D341Med (cell line): Measurements from ENCODE around the gene SDK2.

ENCODE experiments used
- DNase-seq: peaks from one replicate; pipeline ENCODE4 v3.0.0; 2012; ENCODE audit warnings: low spot score

SDK2 gene

GRCh38 chr17:73533781-73534180 is 110.5 kb downstream of the SDK2 start:
- DNase-seq = no peak

GRCh38 chr17:73533127-73533526 is 111.1 kb downstream of the SDK2 start:
- no peak for DNase-seq

GRCh38 chr17:73532421-73532901 is 111.8 kb downstream of the SDK2 start:
- peak; percentile 76 for DNase-seq

- no peak for DNase-seq
Observed at GRCh38 chr17:73531158-73531557, 113.1 kb downstream of the SDK2 start.

GRCh38 chr17:73528679-73529078 is 115.6 kb downstream of the SDK2 start:
- no peak for DNase-seq

GRCh38 chr17:73526952-73527351 is 117.3 kb downstream of the SDK2 start:
- no peak for DNase-seq

GRCh38 chr17:73524941-73525679 is 119.1 kb downstream of the SDK2 start:
- DNase-seq = no peak

GRCh38 chr17:73522696-73523095 is 121.5 kb downstream of the SDK2 start:
- DNase-seq = no peak

- no peak for DNase-seq
Observed at GRCh38 chr17:73522107-73522506, 122.1 kb downstream of the SDK2 start.

- DNase-seq = no peak
Observed at GRCh38 chr17:73521376-73521775, 122.9 kb downstream of the SDK2 start.

GRCh38 chr17:73520369-73520761 is 123.9 kb downstream of the SDK2 start:
- DNase-seq = no peak

GRCh38 chr17:73519714-73520368 is 124.4 kb downstream of the SDK2 start:
- no peak for DNase-seq

GRCh38 chr17:73519011-73519410 is 125.2 kb downstream of the SDK2 start:
- DNase-seq = no peak

- DNase-seq = no peak
Observed at GRCh38 chr17:73516431-73516830, 127.8 kb downstream of the SDK2 start.

- DNase-seq = no peak
Observed at GRCh38 chr17:73514146-73514863, 129.9 kb downstream of the SDK2 start.

GRCh38 chr17:73513426-73513825 is 130.8 kb downstream of the SDK2 start:
- no peak for DNase-seq

GRCh38 chr17:73511719-73512115 is 132.5 kb downstream of the SDK2 start:
- no peak for DNase-seq

- DNase-seq = no peak
Observed at GRCh38 chr17:73510981-73511718, 133.1 kb downstream of the SDK2 start.

- DNase-seq = no peak
Observed at GRCh38 chr17:73508931-73509605, 135.2 kb downstream of the SDK2 start.

- peak; percentile 76 for DNase-seq
Observed at GRCh38 chr17:73508057-73508930, 136.0 kb downstream of the SDK2 start.
